LNCaP clone FGC (cell line): Measurements from ENCODE around the gene TYSND1.
"Not testable (repeated sequence)": the region's sequence is repeated elsewhere in the genome, so short reads cannot be mapped to it uniquely, and the experiment has no call there.

Source experiments
- DNase-seq: peaks from one replicate; pipeline ENCODE4 v3.0.0-alpha.2; 2011; ENCODE audit warnings: low read depth
- H3K4me3 ChIP-seq: 2 replicates; pipeline ENCODE4 v1.5.1; 2011; ENCODE audit warnings: mild to moderate bottlenecking, low read depth, low read length, control low read depth
- CTCF ChIP-seq: IDR thresholded peaks from 2 replicates; pipeline ENCODE4 v1.5.1; 2012; ENCODE audit warnings: mild to moderate bottlenecking; ENCODE audit not compliant: control insufficient read depth, insufficient read depth; ENCODE audit errors: extremely low read depth

Gene TYSND1

GRCh38 chr10:70125918-70126552, 20.5 kb downstream of the TYSND1 start:
- H3K4me3 ChIP-seq = no peak overlapping the region
- no peak for DNase-seq
- no peak for TF ChIP-seq CTCF

GRCh38 chr10:70124918-70125317, 21.6 kb downstream of the TYSND1 start:
- no peak for TF ChIP-seq CTCF
- no peak for DNase-seq

GRCh38 chr10:70124415-70124814, 22.1 kb downstream of the TYSND1 start:
- no peak for DNase-seq
- no peak overlapping the region for H3K4me3 ChIP-seq
- TF ChIP-seq CTCF = no peak

More at GRCh38 chr10:70124918-70125317, 21.6 kb downstream of the TYSND1 start:
- no peak overlapping the region for H3K4me3 ChIP-seq

- TF ChIP-seq CTCF = no peak
- no peak for DNase-seq
- H3K4me3 ChIP-seq = no peak overlapping the region
Measured at GRCh38 chr10:70123817-70124216, 22.7 kb downstream of the TYSND1 start.

- DNase-seq = not testable (repeated sequence)
Measured at GRCh38 chr10:70123166-70123565, 23.3 kb downstream of the TYSND1 start.

GRCh38 chr10:70122742-70123141, 23.8 kb downstream of the TYSND1 start:
- no peak for DNase-seq
- H3K4me3 ChIP-seq = no peak overlapping the region
- no peak for TF ChIP-seq CTCF

More at GRCh38 chr10:70123166-70123565, 23.3 kb downstream of the TYSND1 start:
- not testable (repeated sequence) for H3K4me3 ChIP-seq

GRCh38 chr10:70121281-70121949, 25.1 kb downstream of the TYSND1 start:
- no peak for TF ChIP-seq CTCF
- DNase-seq = no peak
- H3K4me3 ChIP-seq = no peak overlapping the region
